ENCODE results near the gene ZBTB7C. TPM values are rescaled to one million over a fixed set of nuclear protein-coding genes. Genes with fewer than 3 reads are reported as not detected.

Gene ZBTB7C
- total and polyA plus RNA-seq, 2 experiments from 2014 or later = 2.3 to 5.5 TPM

DNA sequence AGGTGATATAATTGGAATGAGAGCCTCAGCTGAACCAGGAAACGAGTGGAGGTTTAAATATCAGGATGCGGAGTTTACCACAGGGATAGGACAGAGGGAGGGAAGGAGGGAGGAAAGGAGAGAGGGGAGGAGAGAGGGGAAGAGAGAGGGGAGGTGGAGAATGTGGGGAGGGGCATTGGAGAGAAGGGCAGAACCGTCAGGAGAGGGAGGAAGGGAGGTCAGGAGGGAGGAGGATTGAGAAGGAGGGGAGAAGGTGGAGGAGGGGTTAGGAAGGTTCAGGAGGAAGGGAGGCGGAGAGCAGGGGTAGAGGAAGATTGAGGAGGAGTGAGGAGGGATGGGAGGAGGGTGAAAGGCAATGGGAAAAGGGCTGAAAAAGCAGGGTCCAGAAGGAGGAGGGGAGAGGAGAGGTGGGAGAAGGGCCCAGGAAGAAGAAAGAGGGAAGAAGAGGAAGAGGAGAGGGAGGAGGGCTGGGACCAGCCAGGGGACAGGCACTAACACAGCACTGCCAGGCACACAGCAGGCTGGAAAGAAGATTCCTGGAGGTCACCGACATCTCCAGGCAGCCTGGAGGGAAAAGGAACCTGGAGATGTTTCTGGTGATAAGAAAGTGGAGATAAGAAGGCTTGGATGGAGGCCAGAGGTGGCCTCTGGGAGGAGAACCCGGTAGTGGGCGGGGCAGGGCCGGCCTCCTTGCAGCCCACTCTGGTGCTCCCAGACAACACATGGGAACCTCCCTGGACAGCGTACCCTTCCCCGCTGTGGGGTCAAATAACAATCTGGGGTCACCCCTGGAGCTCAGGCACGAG is 302.0 kb downstream of the ZBTB7C start:
- DNase-seq (ENCODE audit: low read depth in 1 of 2, low spot score in 1 of 2) = no peak
- H3K36me3 ChIP-seq = no peaks in the 10 kb centered on the region
- H3K27me3 ChIP-seq = no peaks in the 10 kb centered on the region
- no peak for TF ChIP-seq CTCF (IDR thresholded peaks at IDR 0.05; ENCODE audit: low read depth, low read length)
- H3K9me3 ChIP-seq (ENCODE audit: low read depth) = no peaks in the 10 kb centered on the region
- H3K4me1 ChIP-seq (ENCODE audit: low read depth) = no peaks in the 10 kb centered on the region
- H3K4me3 ChIP-seq = no peak overlapping the region
- no peak overlapping the region for H3K27ac ChIP-seq

DNA sequence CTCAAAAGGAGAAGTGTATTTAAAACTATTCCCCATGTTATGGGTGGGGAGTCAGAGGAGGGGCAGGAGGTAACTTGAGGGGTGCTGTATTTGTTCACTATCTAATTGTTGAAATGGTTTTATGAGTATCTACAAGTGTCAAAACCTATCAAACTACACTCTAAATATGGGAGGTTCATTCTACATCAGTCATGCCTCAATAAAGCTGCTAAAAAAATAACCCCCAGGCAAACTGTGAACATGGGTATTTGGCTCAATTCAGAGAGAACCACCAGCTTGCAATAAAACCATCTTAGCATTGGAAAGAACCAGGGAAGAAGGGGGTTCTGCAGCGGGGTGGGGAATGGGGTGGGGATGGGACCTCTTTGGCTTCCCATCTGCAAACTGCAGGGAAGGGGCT is 302.7 kb downstream of the ZBTB7C start:
- TF ChIP-seq CTCF (IDR thresholded peaks at IDR 0.05; ENCODE audit: low read depth, low read length) = no peak
- no peaks in the 10 kb centered on the region for H3K36me3 ChIP-seq
- DNase-seq (ENCODE audit: low read depth in 1 of 2, low spot score in 1 of 2) = no peak
- no peak overlapping the region for H3K27ac ChIP-seq
- no peak overlapping the region for H3K4me3 ChIP-seq
- no peaks in the 10 kb centered on the region for H3K27me3 ChIP-seq
- H3K4me1 ChIP-seq (ENCODE audit: low read depth) = no peaks in the 10 kb centered on the region
- H3K9me3 ChIP-seq (ENCODE audit: low read depth) = no peaks in the 10 kb centered on the region

- Histone ChIP-seq H3K36me3 (no peaks in the 10 kb centered on the region), H3K9me3 (ENCODE audit: low read depth) (no peaks in the 10 kb centered on the region), H3K4me3 (no peak overlapping the region), H3K4me1 (ENCODE audit: low read depth) (peaks cover 4% of the 10 kb centered on the region), H3K27me3 (no peaks in the 10 kb centered on the region), H3K27ac (no peak overlapping the region)
- no peak for DNase-seq (ENCODE audit: low read depth in 1 of 2, low spot score in 1 of 2)
- no peak for TF ChIP-seq CTCF (IDR thresholded peaks at IDR 0.05; ENCODE audit: low read depth, low read length)
Measured at GRCh38 chr18:48105317-48105716, 303.9 kb downstream of the ZBTB7C start.

GRCh38 chr18:48104705-48105104 is 304.5 kb downstream of the ZBTB7C start:
- H3K27me3 ChIP-seq = no peaks in the 10 kb centered on the region
- peaks cover 10% of the 10 kb centered on the region for H3K4me1 ChIP-seq (ENCODE audit: low read depth)
- H3K36me3 ChIP-seq = no peaks in the 10 kb centered on the region
- H3K27ac ChIP-seq = no peak overlapping the region
- no peak for TF ChIP-seq CTCF (IDR thresholded peaks at IDR 0.05; ENCODE audit: low read depth, low read length)
- no peak for DNase-seq (ENCODE audit: low read depth in 1 of 2, low spot score in 1 of 2)
- H3K4me3 ChIP-seq = no peak overlapping the region
- H3K9me3 ChIP-seq (ENCODE audit: low read depth) = no peaks in the 10 kb centered on the region

DNA sequence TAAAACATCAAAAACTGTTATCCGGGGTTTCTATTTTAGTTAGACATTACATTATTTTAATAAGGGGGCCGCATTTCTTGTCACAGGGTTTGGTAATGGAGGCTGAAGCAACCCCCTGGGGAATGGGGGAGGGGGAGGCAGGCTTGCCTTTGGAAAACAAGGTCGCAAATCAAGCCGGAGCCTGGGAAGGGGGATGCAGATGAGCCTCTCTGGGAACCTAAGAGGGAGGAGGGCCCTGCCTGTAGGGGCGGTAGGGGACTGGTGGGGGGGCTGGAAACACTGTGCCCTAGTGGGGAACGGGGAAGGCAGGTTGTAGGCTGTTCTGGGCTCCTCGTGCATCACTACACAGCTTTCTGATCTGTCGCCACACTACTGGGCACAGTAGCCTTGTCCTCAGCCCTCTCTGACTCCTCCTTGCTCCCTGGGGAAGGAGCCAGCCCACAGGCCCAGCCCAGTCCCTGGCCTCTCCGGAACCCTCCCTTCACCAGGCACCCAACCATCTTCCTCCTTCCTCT is 308.5 kb downstream of the ZBTB7C start:
- H3K4me3 ChIP-seq = no peak overlapping the region
- H3K4me1 ChIP-seq (ENCODE audit: low read depth) = peaks cover 12% of the 10 kb centered on the region
- no peaks in the 10 kb centered on the region for H3K27me3 ChIP-seq
- H3K27ac ChIP-seq = no peak overlapping the region
- no peak for TF ChIP-seq CTCF (IDR thresholded peaks at IDR 0.05; ENCODE audit: low read depth, low read length)
- no peaks in the 10 kb centered on the region for H3K9me3 ChIP-seq (ENCODE audit: low read depth)
- no peaks in the 10 kb centered on the region for H3K36me3 ChIP-seq
- DNase-seq (ENCODE audit: low read depth in 1 of 2, low spot score in 1 of 2) = peak in 1 of 2 donors; percentile 41

All from cardiac muscle cell (in vitro differentiated cells and primary cell).